SH-SY5Y (cell line): ENCODE data around the gene KLHL17.

Experiments used
- GATA2 ChIP-seq: IDR thresholded peaks from 2 replicates; pipeline ENCODE4 v1.6.1; 2011; ENCODE audit warnings: mild to moderate bottlenecking, low read depth, low read length
- GATA3 ChIP-seq: IDR thresholded peaks from 2 replicates; pipeline ENCODE4 v1.6.1; 2011; ENCODE audit warnings: low read depth, mild to moderate bottlenecking, low read length, moderate library complexity

DNA sequence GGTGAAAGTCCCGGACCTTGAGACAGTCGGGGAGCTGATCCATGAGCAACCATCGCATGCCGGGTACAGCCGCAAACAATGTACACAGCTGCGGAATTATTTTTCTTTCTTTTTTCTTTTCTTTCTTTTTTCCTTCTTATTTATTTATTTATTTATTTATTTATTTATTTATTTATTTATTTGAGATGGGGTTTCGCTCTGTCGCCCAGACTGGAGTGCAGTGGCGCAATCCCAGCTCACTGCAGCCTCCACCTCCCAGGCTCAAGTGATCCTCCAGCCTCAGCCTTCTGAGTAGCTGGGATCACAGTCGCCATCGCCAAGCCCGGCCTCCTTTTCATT is 24.1 kb downstream of the KLHL17 start:
- TF ChIP-seq GATA2, result no peak
- TF ChIP-seq GATA3, result no peak
